Measurements from ENCODE around the gene CRHBP.
"Not testable (repeated sequence)": the region's sequence is repeated elsewhere in the genome, so short reads cannot be mapped to it uniquely, and the experiment has no call there.

Gene CRHBP

DNA sequence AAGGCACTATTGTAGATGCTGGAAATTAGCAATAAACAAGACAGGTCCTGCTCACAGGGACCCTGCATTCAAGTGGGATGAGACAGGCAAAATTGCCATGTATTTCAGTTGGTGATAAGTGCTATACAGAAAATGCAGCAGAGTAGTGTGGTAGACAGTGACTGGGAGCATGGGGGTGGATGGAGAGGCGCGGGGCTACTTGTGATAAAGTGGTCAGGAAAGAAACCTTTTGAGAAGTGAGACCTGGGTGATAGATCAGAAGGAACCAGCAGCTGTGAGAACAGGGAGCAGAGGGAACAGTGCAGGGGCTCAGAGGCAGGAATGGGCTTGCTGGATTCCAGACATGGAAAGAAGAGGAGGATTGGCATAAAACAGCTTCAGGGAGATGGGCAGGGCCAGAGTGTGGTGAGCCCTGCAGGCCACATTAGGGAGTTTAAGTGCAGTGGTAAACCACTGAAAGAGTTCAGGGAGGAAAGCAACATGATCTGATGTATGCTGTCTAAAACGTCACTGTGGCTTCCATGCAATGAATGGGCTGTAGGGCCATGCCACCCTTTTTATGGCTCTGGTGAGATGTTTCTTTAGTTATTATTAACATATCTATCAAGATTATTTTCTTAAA is 7.3 kb downstream of the CRHBP start:
- peak; percentile 46 for DNase-seq

DNA sequence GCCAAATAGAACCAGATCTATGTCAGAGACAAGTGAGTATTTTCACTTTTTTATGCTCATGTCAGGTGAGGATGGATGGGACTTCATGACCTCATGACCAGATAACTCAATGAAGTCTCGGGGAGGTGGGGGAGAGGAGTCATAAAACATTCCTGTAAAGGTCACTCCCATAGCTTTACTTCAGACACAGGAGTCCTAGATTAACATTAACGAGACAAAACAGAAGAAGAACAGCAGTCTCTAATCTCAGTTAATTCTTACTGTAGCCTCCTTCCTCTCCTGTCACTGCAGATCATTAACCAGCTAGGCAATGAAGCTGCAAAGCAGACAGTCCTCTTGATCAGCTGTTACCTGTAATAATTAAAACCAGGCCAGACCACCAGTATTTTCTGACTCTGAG is 11.2 kb downstream of the CRHBP start:
- no peak for DNase-seq

DNA sequence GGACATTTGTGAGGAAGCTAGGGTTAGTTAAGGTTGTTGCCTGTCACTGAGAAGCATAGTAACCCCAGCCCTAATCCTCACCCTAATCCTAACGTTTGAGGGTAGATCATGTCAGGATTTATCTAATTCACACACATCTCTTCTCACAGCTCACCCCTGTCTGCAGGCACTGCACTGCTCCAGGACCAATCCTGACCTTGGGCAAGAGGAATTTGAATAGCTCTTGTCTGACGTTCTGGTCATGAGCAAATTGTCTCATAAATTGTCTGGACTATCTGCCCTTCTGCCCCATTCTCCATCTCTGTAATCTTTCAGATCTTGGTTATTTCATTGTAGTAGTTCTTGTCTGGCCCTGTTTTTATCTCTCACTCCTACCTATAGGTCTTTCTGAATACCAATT is 18.7 kb downstream of the CRHBP start:
- no peak for DNase-seq

DNA sequence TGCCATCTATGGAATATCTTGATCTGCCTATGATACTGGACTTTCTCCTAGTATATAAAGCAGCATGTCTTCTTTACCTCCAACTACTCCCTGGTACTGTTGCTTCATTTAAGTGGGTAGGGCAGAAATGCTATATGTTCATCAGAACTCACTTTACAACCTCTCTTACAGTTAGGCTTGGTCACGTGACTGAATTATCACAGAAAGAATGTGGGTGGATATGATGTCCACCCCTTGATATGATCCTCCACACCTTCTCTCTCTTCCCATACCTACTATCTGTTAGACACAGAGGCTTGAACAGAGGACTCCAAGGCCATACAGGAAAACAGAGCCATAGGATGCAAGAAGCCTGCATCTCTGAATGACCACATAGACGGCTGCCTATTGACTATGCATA is 19.8 kb downstream of the CRHBP start:
- no peak for DNase-seq

DNA sequence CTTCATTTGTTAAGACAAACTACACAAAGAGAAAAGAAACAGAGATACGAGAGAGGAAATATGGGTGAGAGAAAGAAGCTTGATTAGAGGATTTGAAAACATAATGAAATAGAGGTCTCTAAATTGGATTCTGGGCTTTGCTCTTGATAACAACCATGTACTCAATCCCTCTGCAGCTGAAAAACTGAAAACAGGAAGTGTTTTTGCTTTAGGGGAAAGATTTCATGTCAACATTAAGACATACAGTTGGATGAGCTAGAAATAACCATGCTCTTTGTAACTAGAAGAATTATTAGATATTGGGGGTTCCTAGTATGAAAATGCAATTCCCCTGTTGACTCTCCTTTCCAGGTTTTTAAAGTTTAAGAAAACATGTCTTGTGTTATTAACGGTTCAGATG is 21.9 kb downstream of the CRHBP start:
- DNase-seq, result no peak

DNA sequence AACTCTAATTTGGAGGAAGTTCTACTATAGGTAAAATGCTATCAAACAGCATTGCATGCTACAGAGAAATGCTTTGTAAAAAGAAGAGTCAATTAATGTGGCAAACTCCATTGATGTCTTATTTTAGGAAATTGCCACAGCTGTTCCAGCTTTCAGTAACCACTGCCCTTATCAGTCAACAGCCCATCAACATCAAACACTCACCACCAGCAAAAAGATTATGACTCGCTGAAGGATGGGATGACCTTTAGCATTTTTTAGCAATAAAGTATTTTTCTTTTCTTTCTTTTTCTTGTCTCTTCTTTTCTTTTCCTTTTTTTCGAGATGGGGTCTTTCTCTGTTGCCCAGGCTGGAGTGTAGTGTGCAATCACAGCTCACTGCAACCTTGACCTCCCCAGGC is 26.0 kb downstream of the CRHBP start:
- no peak for DNase-seq

DNA sequence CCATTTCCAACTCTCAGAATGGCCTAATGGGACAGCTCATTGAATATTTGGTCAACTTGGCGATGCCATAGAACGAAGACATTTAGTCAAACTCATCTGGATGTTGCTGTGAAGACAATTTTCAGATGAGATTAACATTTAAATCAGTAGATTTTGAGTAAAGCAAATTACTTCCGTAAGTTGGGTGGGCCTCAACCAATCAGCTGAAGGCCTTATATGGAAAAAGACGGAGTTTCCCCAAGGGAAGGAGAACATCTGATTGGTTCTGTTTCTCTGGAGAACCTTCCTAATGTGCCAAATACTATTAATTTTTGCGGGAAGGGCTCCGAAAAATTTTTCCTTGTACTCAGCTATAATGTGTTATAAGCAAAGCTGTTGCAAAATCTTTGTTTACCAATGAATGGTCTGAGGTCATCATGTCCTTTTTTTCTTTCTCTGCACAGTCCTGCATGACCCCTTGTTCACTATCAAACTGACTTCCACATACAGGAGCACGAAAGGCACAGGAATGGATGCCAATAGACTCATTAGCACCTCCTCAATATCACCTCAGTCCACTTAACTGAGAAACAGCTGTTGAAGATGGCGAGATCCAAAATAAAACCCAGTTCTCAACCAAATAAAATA is 27.8 kb downstream of the CRHBP start:
- DNase-seq, result no peak

DNA sequence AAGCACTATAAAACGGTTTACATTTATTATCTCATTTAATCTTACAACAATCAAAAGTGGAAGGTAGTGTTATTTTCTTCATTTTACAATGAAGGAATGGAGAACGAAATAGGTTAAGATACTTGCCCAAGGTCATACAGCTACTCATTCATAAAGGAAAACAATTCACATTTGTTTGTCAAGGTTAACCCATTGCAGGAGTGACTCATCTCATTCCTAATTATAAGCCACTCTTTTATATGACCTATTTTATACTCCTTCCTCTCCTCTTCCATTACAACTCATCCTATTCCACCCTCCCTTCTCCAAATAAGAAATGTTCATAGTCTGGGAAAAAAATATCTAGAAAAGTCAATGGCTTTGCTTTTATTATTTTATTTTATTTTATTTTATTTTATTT is 29.6 kb downstream of the CRHBP start:
- DNase-seq, result no peak

DNA sequence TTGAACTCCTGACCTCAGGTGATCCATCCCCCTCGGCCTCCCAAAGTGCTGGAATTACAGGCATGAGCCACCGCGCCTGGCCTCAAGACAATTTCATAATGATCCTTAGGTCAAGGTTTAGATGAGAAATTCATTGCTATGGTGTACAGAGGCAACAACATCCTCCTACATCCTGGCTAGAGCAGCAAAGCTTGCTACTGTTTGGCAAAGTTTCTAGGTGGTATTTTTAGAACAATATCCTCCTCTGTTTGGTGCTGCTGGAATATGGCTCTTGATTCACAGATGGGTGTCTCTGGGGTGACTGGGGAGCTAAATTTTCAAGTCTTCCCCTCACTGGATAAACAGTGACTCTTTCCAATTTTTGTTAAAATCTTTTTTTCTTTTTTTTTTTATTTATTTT is 30.6 kb downstream of the CRHBP start:
- DNase-seq, result no peak

DNA sequence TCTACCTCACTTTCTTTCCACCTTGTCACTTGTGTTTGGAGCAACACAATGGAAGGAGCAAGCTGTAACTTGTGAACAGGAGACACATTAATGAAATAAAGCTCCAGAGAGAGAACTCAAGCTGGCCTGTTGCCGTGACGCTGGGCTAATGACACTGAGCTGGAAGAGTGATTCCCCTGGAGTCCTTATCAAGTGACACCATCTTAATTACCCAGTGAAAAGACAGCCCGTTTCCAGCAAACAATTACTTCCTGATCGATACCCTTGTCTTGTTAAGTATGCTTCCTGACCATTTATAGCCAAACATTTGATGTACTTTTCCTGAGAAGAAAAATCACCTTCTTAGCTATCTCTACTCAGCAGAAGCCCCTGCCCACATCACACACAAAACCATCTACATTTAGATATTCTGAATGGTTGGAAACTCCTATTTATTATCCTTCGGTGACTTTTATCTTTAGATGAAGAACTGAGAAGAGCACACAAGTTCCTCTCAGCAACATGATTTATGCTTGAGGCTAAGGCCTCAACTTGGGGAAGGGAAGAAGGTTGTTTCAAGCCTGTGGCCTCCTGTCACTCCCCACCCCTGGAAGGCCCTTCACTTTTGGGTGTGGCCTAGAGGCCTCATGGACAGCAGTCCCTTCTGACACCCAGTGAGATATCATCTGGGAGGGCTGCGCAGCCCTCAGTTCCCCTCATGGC is 34.1 kb downstream of the CRHBP start:
- no peak for DNase-seq

DNA sequence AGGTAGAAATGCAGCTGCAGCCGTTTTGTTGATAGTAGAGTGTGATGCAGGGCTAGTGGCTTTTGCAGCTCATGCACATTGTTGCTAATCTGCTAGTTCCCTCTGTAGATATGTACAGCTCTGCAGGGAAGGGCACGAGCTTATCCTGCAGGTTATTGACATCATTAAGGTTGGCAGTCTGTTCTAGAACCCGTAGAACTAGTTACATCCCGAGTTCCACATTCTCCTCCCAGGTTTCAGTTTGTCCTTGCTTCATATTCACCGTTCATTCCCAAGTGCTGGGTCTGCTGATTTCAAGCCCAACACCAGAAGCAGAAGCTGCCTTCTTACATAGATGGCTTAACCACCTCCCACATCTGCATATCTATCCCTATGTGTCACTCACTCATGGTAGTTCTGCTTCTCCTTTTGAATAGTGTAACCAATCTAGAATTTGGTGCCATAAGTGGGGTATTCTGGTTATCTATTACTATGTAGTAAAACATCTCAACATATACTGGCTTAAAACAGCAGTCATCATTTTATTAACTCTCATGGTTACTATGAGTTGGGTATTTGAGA is 38.1 kb downstream of the CRHBP start:
- no peak for DNase-seq

DNA sequence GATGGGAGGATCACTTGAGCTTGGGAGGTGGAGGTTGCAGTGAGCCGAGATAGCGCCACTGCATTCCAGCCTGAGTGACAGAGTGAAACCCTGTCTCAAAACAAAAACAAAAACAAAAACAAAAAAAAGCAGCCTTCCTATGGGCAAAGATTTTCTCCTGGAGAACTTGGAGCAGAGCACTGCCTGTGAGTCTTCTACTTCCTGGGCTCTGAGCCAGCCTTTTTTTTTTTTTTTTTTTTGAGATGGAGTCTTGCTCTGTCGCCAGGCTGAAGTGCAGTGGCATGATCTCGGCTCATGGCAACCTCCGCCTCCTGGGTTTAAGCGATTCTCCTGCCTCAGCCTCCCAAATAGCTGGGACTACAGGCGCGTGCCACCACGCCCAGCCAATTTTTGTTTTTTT is 40.6 kb downstream of the CRHBP start:
- DNase-seq, result not testable (repeated sequence)

DNA sequence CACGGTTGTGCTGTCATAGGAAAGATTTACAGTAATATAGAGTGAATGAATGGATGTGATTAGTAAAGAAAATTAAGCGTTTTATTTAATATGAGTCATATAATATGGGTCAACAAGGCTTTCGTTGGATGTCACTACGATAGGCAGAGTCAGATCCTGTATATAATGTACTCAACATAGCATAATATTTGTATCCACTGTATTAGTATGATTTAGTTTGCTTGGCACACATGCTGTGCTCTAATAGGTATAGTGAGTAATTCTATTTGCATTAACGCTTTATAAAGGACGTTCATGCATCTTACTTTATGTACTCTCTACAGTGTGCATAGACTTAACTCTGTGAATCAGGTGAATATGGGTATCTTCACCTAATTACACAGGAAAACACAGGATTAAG is 41.5 kb downstream of the CRHBP start:
- DNase-seq, result no peak

DNA sequence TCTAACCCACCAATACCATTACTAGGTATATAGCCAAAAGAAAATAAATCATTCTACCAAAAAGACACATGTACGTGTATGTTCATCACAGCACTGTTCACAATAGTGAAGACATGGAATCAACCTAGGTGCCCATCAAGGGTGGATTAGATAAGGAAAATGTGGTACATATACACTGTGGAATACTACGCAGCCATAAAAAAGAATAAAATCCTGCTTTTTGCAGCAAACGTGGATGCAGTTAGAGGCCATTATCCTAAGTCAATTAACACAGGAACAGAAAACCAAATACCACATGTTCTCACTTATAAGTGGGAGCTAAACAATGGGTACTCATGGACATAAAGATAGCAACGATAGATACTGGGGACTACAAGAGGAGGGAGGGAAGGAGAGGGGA is 45.4 kb downstream of the CRHBP start:
- not testable (repeated sequence) for DNase-seq

DNA sequence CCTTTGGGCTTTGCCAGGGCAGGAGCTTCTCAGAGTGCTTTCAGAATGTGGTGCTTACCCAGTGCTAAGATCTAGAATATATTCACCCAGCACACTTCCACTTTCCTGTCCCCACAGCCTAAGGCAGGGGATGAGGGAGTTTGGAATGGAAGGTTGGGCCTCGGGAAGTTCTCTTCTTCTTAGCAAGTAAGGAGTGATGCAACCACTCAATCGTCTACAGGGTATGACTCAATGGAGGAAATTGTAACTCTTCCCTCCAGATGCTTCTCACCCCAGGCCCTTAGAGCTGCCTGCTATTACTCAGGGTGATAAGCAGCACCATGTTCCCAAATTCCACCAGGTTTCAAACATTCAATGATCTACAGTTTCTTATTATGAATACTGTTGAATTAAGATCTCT is 46.6 kb downstream of the CRHBP start:
- DNase-seq, result no peak

DNA sequence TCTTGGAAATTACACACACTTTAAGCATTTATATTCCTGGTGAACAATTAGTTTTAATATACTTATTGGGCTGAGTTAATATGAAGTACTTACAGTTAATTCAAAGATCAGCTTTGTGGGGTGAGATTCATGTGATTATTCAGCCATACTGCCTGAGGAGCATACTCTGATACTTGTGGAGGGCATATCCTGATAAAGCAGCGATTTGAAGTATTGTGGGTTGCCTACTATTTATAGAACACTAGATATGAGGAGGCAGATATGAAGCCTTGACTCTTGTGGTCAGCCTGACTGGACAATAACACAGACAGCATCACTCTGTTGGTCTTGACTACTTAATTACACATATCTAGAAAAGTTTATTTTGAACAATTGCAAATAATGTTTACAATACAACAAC is 50.4 kb downstream of the CRHBP start:
- no peak for DNase-seq

DNA sequence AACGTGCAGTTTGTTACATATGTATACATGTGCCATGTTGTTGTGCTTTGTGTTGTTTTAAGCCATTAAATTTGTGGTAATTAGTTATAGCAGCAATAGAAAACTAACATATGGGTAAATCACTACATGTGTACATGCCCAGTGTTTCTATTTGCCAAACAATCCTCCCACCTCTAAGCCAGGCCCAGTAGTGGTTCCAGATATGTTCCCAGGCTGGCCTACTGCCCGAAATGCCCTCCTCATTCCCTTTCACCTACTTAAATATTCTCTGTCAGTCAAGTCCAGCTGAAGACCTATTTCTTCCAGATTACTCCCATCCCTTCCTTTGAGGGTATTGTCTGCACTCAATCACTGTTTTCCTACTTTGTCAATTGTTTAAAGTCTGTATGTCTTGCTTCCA is 53.3 kb downstream of the CRHBP start:
- DNase-seq, result no peak

DNA sequence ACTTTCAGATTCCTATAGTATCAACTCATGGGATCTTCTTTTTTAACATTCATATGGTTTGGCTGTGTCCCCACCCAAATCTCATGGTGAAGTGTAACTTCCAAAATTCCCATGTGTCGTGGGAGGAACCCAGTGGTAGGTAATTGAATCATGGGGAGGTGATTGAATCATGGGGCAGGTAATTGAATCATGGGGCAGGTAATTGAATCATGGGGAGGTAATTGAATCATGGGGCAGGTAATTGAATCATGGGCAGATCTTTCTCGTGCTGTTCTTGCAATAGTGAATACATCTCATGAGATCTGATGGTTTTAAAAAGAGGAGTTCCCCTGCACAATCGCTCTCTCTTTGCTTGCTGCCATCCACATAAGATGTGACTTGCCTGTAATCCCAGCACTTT is 55.6 kb downstream of the CRHBP start:
- DNase-seq, result no peak

DNA sequence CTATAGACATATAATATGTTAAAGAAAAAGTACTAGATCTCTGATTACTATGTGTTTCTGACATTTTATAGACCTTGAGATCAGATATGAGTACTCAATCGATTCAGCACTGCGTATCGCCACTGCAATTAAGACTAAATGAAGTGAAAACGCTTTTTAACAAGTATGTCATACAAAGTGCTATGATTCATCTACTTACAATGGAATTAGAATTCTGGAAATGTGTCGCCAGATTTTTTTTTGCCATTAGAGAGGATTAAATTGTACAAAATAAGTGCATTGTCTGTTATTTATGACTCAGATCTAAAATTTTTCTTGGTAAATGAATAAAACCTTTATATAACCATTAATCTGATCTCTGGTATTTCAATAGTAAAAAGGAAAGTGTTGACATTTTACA is 57.4 kb downstream of the CRHBP start:
- no peak for DNase-seq

DNA sequence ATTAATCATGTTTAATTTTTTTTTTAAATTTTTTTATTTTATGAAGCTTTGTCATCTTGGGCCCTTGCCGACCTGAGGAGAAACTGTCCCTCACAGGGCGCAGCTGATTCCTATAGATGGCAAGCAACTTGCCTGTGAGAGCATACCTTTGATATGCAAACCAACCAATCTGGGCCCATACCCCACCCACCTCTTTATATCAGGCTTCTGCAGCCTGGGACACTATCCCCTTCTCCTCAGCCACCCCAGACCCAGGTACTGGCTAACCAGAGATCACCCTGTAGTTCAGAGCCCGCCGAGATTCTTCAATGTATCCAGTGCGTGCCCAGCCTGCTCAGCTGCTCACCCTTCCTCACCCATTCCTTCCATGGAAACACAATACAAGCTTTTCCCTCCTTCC is 58.7 kb downstream of the CRHBP start:
- no peak for DNase-seq

DNA sequence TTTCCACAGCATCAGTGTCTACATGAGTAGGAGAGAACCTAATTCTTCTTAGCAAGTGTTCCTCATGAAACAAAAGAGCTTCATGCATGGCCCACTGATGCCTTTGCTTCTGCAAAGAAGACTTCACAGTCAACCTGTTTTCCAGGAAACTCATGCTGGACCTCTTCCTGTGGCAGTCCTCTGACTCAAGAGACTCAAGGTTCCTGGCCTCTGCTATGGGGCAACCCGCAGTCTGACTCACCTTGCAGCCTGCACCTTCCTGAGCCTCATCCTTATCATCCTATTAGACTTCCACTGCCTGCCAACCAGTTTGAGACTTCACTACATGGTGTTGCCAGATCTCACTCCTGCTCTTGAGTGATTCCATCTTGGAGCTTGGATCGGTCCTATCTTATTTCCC is 59.8 kb downstream of the CRHBP start:
- DNase-seq, result no peak

DNA sequence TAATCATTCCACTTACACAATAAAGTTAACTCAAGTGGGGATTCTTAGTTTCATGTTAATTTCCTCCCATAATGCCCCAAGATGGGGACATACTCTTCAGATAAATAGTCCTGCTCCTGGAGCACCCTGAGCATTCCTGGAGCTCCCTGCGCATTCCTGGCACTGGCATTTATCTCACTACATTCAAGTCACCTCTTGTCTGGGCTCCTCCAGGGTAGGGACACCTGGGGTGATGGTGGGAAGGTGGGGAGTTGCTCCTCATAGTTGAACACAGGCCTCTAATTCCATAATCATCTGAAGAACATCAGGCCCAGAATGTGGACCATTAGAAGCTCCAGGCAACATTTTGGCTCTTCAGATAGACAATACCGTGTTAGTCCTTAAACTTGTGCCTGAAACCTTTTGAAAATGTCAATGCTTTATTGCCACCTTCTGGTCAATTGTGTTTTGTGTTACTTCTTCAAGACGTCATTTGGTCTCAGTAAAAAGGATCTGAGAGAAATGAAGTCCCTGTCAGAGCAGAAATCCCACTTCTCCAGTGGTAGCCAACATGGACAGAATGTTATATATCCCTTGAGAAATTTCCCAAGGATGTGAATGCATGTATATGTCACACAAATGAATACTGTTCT is 63.2 kb downstream of the CRHBP start:
- no peak for DNase-seq

DNA sequence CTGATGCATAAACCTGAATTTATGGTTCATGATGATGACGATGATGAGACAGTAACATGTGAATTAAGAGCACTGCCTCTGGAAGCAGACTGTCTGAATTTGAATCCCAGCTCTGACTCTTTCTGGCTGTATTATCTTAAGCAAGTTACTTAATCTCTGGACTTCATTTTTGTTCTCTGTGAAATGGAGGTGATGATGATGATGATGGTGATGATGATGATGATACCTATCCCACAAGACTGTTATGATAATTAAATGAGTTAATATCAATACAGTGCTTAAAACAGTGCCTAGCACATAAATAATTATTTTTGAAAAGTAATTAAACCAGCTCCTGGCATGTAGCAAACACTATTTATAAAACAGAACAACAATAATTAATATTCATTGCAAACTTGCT is 64.1 kb downstream of the CRHBP start:
- no peak for DNase-seq

DNA sequence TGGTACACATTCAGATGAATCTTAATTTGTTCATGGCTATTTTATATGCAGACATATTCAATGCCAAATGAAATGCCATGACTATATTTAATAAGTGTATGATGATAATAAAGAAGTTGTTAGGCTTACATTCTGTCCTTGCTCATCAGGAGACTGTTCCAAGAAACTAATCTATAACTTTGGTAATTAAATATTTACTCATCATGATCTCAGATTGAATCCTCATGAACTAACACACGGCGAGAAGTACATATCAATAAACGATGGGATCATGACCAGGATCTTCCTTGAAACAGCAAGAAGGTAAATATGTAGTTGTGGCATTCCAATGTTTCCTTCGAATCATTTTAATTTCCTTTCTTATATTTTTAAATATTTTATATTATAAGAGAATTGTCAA is 64.8 kb downstream of the CRHBP start:
- no peak for DNase-seq

Data from left hindlimb (tissue), 1 donor.